Measurements from ENCODE around the gene HLA-DRA. TPM values are rescaled to one million over a fixed set of nuclear protein-coding genes. Genes with fewer than 3 reads are reported as not detected.

HLA-DRA gene
- total and polyA plus RNA-seq, 9 of the 15 experiments (the other 6 are each of a cell fraction or from before 2014, with no cell fraction given): 0.18 to 1.8 (median 0.41) TPM; not detected in 4

DNA sequence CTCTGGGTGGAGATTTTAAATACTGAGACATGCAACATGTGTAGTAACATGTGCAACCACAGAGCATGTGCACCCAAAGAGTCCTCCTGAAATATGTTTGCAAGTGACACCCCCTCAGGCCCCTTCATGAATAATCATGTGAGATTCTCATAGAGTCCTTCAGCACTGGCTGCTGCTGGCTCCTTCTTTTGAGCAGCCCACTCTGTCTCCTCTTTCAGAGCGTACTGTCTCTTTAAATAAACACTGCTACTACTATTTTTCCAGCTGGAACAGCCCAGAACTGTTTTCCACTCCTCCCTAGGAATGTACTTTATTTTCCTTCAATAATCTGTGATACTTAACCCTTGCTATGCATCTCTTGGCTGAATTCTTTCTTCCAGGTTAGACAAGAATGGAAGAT lies 48.4 kb downstream of the HLA-DRA start:
- Histone ChIP-seq H3K9ac (ENCODE audit: insufficient read depth in 1 of 2, low read depth in 2 of 2, low read length in 2 of 2) (no peak overlapping the region), H3K9me1 (ENCODE audit: control insufficient read depth, insufficient read depth, low read length) (no peaks in the 10 kb centered on the region), H3K36me3 (ENCODE audit: control insufficient read depth, insufficient read depth, low read length) (no peaks in the 10 kb centered on the region), H4K20me1 (replicated peaks; ENCODE audit: control insufficient read depth, insufficient read depth, low read length) (no peaks in the 10 kb centered on the region), H3K4me1 (replicated peaks in 1 of 2; ENCODE audit: control insufficient read depth in 2 of 2, insufficient read depth in 2 of 2, low read length in 2 of 2) (peaks cover 0 to 5% of the 10 kb centered on the region in 2 experiments; a peak in 1 of 5 replicates), H3K4me3 (no peak overlapping the region), H3K9me3 (replicated peaks; ENCODE audit: control insufficient read depth, insufficient read depth, low read depth, low read length) (no peaks in the 10 kb centered on the region), H3K27ac (ENCODE audit: extremely low read depth, low read depth, low read length) (no peak overlapping the region), H2AFZ (ENCODE audit: low read depth, low read length) (no peak overlapping the region), H3K79me2 (ENCODE audit: control insufficient read depth, insufficient read depth, low read length) (no peaks in the 10 kb centered on the region), H3K4me2 (ENCODE audit: insufficient read depth, low read length) (no peak overlapping the region), H3K27me3 (ENCODE audit: control insufficient read depth in 2 of 2, insufficient read depth in 2 of 2, low read length in 2 of 2) (peaks cover 2 to 12% of the 10 kb centered on the region in 2 experiments; a peak in 2 of 5 replicates)
- WGBS (ENCODE audit: insufficient coverage, low coverage, missing lambda C conversion rate): 0% methylated on average over 1 of the region's 1 CpG
- ChIA-PET POLR2A (no interaction called here), CTCF (ENCODE audit: low intra/inter-chr PET ratio) (no interaction called here)
- in situ Hi-C loops (cut with MboI): no loop called here
- DNase-seq (ENCODE audit: extremely low read depth in 1 of 4, low spot score in 3 of 4) (no peak), FAIRE-seq (no peak), ATAC-seq (no peak)
- no peak for TF ChIP-seq GABPB1 (CRISPR knock-in tag; IDR thresholded peaks at IDR 0.05)
- TF ChIP-seq, protein P1, sequence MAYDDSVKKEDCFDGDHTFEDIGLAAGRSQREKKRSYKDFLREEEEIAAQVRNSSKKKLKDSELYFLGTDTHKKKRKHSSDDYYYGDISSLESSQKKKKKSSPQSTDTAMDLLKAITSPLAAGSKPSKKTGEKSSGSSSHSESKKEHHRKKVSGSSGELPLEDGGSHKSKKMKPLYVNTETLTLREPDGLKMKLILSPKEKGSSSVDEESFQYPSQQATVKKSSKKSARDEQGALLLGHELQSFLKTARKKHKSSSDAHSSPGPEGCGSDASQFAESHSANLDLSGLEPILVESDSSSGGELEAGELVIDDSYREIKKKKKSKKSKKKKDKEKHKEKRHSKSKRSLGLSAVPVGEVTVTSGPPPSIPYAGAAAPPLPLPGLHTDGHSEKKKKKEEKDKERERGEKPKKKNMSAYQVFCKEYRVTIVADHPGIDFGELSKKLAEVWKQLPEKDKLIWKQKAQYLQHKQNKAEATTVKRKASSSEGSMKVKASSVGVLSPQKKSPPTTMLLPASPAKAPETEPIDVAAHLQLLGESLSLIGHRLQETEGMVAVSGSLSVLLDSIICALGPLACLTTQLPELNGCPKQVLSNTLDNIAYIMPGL (CRISPR knock-in tag; IDR thresholded peaks at IDR 0.05): no peak
- BruUV-seq (replicated peaks): no TSS peak
- intact Hi-C loops (cut with micrococcal nuclease): loop anchor here (10.0 kb wide), 1 partner anchor 87 kb away; no protein-coding TSS in a partner anchor

DNA sequence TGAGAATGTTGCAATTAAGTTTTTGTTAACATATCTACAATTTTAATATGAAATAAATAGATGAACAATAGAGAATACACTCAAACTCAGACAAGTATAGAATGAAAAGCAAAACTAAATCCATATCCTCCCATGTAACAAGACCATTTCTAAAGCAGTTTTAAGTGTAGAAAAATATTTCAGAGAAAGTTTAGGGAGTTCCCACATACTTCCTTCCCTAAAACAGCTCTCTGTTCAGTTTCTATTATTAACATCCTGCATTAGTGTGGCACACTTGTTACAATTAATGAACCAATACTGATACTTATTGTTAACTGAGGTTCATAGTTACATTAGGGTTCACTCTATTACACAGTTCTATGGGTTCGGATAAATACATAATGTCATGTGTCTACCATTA lies 52.0 kb downstream of the HLA-DRA start:
- ATAC-seq: no peak
- no peaks in the 10 kb centered on the region for H3K9me1 ChIP-seq (ENCODE audit: control insufficient read depth, insufficient read depth, low read length)

More for the DNA sequence above, 52.0 kb downstream of the HLA-DRA start:
- Histone ChIP-seq H3K79me2 (ENCODE audit: control insufficient read depth, insufficient read depth, low read length) (no peaks in the 10 kb centered on the region), H3K4me1 (replicated peaks in 1 of 2; ENCODE audit: control insufficient read depth in 2 of 2, insufficient read depth in 2 of 2, low read length in 2 of 2) (no peaks in the 10 kb centered on the region), H2AFZ (ENCODE audit: low read depth, low read length) (no peak overlapping the region), H3K4me3 (no peak overlapping the region), H3K27me3 (ENCODE audit: control insufficient read depth in 2 of 2, insufficient read depth in 2 of 2, low read length in 2 of 2) (no peaks in the 10 kb centered on the region), H3K36me3 (ENCODE audit: control insufficient read depth, insufficient read depth, low read length) (no peaks in the 10 kb centered on the region), H3K27ac (ENCODE audit: extremely low read depth, low read depth, low read length) (no peak overlapping the region), H3K9ac (ENCODE audit: insufficient read depth in 1 of 2, low read depth in 2 of 2, low read length in 2 of 2) (no peak overlapping the region), H3K9me3 (replicated peaks; ENCODE audit: control insufficient read depth, insufficient read depth, low read depth, low read length) (no peaks in the 10 kb centered on the region), H3K4me2 (ENCODE audit: insufficient read depth, low read length) (no peak overlapping the region), H4K20me1 (replicated peaks; ENCODE audit: control insufficient read depth, insufficient read depth, low read length) (no peaks in the 10 kb centered on the region)
- no peak for DNase-seq (ENCODE audit: extremely low read depth in 1 of 4, low spot score in 3 of 4)
- POLR2A ChIA-PET: no interaction called here
- no TSS peak for BruUV-seq (replicated peaks)
- FAIRE-seq: no peak
- CTCF ChIA-PET (ENCODE audit: low intra/inter-chr PET ratio): no interaction called here
- in situ Hi-C loops (cut with MboI): loop anchor here (5.0 kb wide), 1 partner anchor 46 kb away; no protein-coding TSS in a partner anchor
- WGBS (ENCODE audit: insufficient coverage, low coverage, missing lambda C conversion rate): 0% methylated on average over 1 of the region's 1 CpG
- no peak for TF ChIP-seq ZZZ3 (IDR thresholded peaks at IDR 0.05)
- no peak for TF ChIP-seq MTA2 (IDR thresholded peaks at IDR 0.05; ENCODE audit: low read depth)
- TF ChIP-seq, protein P2, sequence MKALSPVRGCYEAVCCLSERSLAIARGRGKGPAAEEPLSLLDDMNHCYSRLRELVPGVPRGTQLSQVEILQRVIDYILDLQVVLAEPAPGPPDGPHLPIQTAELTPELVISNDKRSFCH (CRISPR knock-in tag; IDR thresholded peaks at IDR 0.05): no peak
- TF ChIP-seq, protein P2 (tag; IDR thresholded peaks at IDR 0.05): no peak
- no peak for TF ChIP-seq ETS2 (tag; IDR thresholded peaks at IDR 0.05; ENCODE audit: borderline replicate concordance, poor library complexity, severe bottlenecking)
- intact Hi-C loops (cut with micrococcal nuclease): no loop called here
